Tibial nerve (tissue), 4 donors: ENCODE results near the gene ALKBH7.

Experiments
- CTCF ChIP-seq, 5 experiments: fragments of 200-600 bp in 3 of 5; fragments of 450-650 bp in 2 of 5; sonication (generic) in 3 of 5; IDR thresholded peaks; one replicate each; pipeline ENCODE4 v1.5.1; 2016 to 2019; ENCODE audit warnings: antibody characterized with exemption in 5 of 5, mild to moderate bottlenecking in 3 of 5, moderate library complexity in 2 of 5
- EP300 ChIP-seq, 2 donors: sonication (generic); formaldehyde crosslinking; IDR thresholded peaks; one replicate each; pipeline ENCODE4 v1.6.1; 2017; ENCODE audit warnings: antibody characterized with exemption in 2 of 2, mild to moderate bottlenecking in 1 of 2
- POLR2A ChIP-seq, 2 donors: fragments of 450-650 bp; IDR thresholded peaks; one replicate each; pipeline ENCODE4 v1.6.1; 2017; ENCODE audit warnings: antibody characterized with exemption in 2 of 2, mild to moderate bottlenecking in 2 of 2, moderate library complexity in 2 of 2

- TF ChIP-seq POLR2A (IDR thresholded peaks at IDR 0.05), result no peak
- TF ChIP-seq CTCF (IDR thresholded peaks at IDR 0.05), result no peak
- no peak for TF ChIP-seq EP300 (IDR thresholded peaks at IDR 0.05)
Measured at GRCh38 chr19:6373813-6374108, 1.2 kb downstream of the ALKBH7 start.
